Stimulated activated CD8-positive, alpha-beta memory T cell treated with anti-CD3 and anti-CD28 coated beads, Interleukin-4, amount 100 ng/mL, for 1 hour (primary cell): ENCODE data around the gene FMNL2.

Experiments used
- DNase-seq, 2 donors: peaks; one replicate each; pipeline ENCODE4 v3.0.0-alpha.2; 2020; ENCODE audit warnings: low read depth in 2 of 2, low spot score in 1 of 2

The FMNL2 gene

DNA sequence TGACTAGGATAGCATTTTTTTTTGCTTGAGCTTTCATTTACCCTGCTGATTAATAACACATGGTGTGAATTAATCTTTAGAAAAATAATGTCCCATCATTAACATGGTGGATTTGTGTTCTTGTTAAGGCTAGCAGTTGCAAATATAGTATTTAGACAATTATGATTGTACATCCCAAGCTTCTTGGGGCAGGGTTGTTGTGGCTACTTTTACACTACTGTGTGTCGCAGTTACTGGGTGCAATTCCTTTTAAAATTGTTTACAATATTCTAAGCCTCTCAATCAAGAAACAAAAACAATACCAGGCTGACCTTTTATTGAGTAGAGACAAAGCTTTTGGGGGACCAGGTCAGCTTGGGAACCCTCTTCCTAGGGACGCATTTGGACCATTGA is 2.5 kb downstream of the FMNL2 start:
- DNase-seq: no peak

GRCh38 chr2:152339556-152340286 is 4.7 kb downstream of the FMNL2 start:
- DNase-seq: no peak

DNA sequence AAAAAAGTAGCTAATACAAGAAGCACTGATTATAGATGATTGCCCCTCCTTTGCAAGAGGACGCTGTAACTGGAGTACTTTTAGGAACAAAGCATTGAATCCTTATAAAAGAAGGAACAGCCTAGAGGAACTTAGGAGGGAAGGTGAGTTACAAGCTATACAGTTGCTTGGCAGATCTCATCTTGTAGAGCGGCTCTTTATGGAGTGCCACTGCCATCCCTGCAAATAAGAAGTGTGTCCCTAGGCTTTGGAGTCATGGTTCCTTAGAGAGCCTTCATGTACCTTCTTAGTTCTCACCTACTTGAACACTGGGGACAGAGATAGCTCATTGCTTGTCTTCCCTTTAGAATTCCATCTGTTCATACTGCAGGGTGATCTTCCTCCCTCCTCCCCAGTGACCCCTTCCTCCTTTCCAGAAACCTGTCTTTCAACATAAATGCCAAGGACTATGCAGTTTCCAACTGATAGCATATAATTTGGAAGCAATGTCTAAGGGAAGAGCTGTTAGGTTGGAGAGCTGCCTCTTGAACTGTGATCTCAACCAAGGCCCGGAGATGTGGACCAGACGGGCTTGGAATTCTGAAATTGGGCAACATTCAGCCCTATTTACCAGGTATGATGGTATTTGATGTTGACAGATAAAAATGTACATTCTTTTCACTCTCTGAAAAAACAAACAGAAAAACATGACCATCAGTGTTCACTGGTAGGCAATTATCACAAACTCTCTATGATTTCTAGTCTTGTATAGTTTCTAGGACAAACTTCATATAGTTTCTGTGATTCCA is 7.5 kb downstream of the FMNL2 start:
- no peak for DNase-seq

GRCh38 chr2:152343426-152343825 is 8.5 kb downstream of the FMNL2 start:
- DNase-seq: no peak

- DNase-seq: no peak
These were observed 9.7 kb downstream of the FMNL2 start for GRCh38 chr2:152344579-152345195.

DNA sequence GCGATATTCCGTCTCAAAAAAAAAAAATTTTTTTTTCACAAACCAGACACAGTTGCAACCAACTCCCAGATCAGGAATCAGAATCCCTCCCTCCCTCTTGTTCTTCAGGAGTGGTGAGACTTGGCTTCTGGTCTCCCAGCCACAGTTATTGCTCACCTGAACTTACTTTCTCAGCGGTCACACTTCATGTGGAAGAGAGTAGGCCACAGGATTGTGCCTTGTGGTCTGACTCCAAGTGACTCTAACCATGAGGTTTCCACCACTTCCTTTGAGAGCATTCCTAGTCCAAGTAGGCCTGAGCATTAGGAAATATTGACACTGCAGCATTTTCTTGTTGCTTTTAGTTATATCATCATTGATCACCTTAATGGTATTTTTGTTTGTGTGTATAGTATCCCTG is 12.1 kb downstream of the FMNL2 start:
- no peak for DNase-seq

- no peak for DNase-seq
These were observed 13.4 kb downstream of the FMNL2 start for GRCh38 chr2:152348388-152348787.

- no peak for DNase-seq
These were observed 14.4 kb downstream of the FMNL2 start for GRCh38 chr2:152349416-152349815.

- DNase-seq: no peak
These were observed 15.2 kb downstream of the FMNL2 start for GRCh38 chr2:152350155-152350679.

- no peak for DNase-seq
These were observed 17.6 kb downstream of the FMNL2 start for GRCh38 chr2:152352616-152353015.

DNA sequence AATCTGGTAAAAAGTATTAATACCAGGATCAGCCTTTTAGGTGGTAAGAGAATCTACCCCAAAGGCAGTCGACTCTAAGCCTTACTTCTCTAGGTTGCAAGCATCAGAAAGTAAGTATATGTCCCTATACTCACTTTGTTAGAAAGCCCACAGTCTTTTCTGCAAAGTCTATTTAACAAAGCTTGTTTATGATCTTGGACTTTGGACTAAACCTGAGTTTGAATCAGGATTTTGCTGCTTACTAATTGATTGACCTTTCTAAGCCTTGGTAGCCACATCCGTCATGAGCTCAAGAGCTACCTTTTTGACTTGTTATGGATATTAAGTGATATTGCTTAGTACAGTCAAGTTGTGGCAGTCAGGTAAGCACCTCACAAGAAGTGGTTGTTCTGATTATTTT is 18.4 kb downstream of the FMNL2 start:
- DNase-seq: no peak

DNA sequence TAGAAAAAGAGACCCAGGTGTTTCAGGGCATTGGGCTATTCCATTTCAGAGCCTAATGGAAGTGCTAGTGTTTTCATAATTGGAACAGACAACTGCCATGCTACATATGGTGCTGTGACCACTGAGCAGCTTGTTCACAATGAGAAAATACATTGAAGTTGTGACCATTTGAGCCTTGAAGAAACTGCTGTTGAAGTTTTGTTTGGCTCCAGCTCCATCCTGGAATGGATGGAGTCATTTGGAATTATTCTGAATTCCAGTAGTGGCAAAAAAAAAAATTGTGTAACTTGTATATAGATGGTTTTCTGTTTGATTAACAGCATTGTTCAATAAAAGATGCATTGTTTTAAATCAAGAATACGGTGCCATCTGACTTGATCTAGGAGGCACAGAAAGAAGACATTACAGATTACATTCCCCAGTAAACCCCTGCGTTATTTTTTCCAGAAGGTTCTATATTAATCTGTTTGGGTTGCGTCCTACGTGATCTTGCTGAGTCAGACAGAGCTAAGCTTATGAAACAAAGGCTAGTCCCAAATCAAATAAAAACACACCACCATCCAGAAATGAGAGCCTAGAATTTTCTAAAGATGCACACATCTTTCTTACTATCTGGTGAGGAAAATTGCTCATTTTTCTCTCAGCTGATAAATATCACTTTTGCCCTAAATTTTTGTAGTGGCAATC is 19.2 kb downstream of the FMNL2 start:
- DNase-seq: no peak

GRCh38 chr2:152354909-152355308 is 19.9 kb downstream of the FMNL2 start:
- no peak for DNase-seq

DNA sequence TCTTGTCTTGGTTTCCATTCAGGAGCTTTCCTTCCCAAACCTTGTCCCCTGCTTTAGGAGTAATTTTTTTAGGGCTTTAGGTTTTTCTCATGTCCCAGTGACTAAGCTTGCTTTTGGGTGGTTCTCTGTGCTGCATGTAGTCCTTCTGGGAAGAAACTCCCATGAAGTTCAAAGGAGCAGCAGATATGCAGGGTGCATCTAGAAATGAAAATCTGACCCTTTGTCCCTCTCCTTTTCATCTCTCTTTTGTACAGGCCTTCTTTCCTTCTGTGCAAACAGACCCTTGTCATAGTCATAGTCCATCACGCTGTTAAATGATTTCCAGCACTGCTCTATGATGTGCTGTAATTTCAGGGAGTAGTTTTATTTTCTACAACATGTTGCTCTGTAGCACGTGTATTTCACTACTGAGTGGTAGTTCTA is 20.4 kb downstream of the FMNL2 start:
- no peak for DNase-seq

GRCh38 chr2:152359573-152360363 is 24.8 kb downstream of the FMNL2 start:
- DNase-seq: no peak

GRCh38 chr2:152363936-152364335 is 29.0 kb downstream of the FMNL2 start:
- no peak for DNase-seq

DNA sequence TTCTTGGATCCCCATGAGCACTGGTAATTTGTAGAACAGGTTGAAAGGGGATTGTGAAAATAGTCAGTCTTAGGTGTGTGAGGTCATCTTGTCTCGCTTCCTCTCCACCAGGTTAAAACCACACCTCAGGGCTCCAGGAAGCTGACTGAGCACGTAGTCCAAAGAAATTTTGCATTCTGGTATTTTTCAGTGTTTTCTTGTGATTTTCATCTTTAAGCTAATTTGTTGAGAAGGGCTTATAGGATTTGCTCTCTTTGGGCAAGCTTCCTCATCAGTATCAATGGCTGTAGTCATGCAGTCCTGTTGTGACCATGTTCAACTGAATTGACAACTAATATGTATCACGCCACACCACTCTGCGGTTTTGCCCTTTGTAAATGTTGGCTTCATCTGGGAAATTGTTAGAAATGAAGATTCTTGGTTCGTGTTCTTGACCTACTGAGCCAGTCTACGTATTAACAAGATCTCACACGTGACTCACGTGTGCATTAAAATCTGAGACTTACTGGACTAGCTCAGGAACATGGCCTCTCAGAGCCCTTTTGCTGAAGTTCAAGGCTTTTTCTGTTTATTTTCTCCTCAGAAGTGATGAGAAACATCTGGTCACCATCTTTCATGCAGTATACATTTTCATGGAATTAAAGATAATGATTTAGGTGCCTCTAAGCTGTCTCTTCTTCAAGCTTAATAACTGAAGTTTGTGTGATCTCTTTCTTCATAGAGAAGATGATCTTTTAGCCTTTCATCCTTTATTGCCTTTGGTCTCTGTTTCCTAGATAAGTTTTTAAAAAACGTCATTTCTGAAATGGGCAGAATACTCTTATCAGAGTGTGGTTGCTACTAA is 32.8 kb downstream of the FMNL2 start:
- DNase-seq: no peak

- no peak for DNase-seq
These were observed 34.3 kb downstream of the FMNL2 start for GRCh38 chr2:152369176-152369860.

DNA sequence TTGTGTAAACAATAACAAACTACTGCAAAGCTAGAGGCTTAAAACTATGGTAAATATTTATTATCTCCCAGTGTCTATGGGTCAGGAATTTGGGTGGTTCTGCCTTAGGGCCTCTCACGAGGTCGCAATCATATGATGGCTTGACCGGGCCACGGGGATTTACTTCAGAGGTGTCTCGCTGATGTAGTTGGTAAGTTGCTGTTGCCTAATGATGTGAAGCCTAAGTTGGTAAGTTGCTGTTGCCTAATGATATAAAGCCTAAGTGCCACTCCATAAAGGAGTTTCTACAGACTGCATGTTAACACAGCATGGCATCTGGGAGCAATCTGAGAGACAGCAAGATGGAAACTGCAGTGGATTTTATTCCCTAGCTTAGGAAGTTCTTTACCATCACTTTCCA is 35.8 kb downstream of the FMNL2 start:
- no peak for DNase-seq
